HepG2 (cell line): ENCODE measurements around the gene HPD. TPM values are rescaled to one million over a fixed set of nuclear protein-coding genes. Genes with fewer than 3 reads are reported as not detected.
A peak's percentile ranks its signal among the peaks of the same experiment; 100 is the strongest.

Experiments used
- ATAD3A ChIP-seq: sonication (generic); formaldehyde crosslinking; IDR thresholded peaks from 2 replicates; pipeline ENCODE4 v1.4.0; 2020; ENCODE audit warnings: missing genetic modification reagents
- ELF3 ChIP-seq: IDR thresholded peaks from 2 replicates; pipeline ENCODE4 v1.6.1; 2016; ENCODE audit warnings: missing genetic modification reagents, missing compliant biosample characterization
- FOXP1 ChIP-seq, 2 experiments: fragments of 450-650 bp in 1 of 2; IDR thresholded peaks; 2 replicates each; pipeline ENCODE4 v1.6.1; 2017 to 2018; ENCODE audit warnings: antibody characterized with exemption in 1 of 2
- NCOA1 ChIP-seq: sonication (generic); formaldehyde crosslinking; IDR thresholded peaks from 2 replicates; pipeline ENCODE4 v1.9.0; 2021; ENCODE audit warnings: missing genetic modification reagents
- NFE2 ChIP-seq: sonication (generic); formaldehyde crosslinking; IDR thresholded peaks from 2 replicates; pipeline ENCODE4 v1.4.0; 2020; ENCODE audit warnings: missing genetic modification reagents
- RARA ChIP-seq: IDR thresholded peaks from 2 replicates; pipeline ENCODE4 v1.6.1; 2016; ENCODE audit warnings: missing genetic modification reagents, missing compliant biosample characterization
- RBM22 ChIP-seq: fragments of 200-400 bp; formaldehyde crosslinking; optimal IDR thresholded peaks from 2 replicates; pipeline ENCODE3; 2017; ENCODE audit warnings: mild to moderate bottlenecking, low read length, moderate library complexity
- RFX5 ChIP-seq: IDR thresholded peaks from 2 replicates; pipeline ENCODE4 v1.6.1; 2011; ENCODE audit warnings: low read depth, low read length, improper control_type of control experiment
- RNF2 ChIP-seq: fragments of 450-650 bp; conservative IDR thresholded peaks from 2 replicates; pipeline ENCODE4 v1.6.1; 2016; ENCODE audit warnings: low read depth
- SMAD1 ChIP-seq: sonication (generic); formaldehyde crosslinking; IDR thresholded peaks from 2 replicates; pipeline ENCODE4 v1.4.0; 2020; ENCODE audit warnings: missing genetic modification reagents, low read depth, mild to moderate bottlenecking, borderline replicate concordance
- SPEN ChIP-seq: sonication (generic); formaldehyde crosslinking; IDR thresholded peaks from 2 replicates; pipeline ENCODE4 v1.5.1; 2020; ENCODE audit warnings: low read depth, mild to moderate bottlenecking, missing genetic modification reagents
- WIZ ChIP-seq: sonication (generic); formaldehyde crosslinking; IDR thresholded peaks from 2 replicates; pipeline ENCODE4 v1.5.1; 2020; ENCODE audit warnings: mild to moderate bottlenecking, missing genetic modification reagents
- ZBTB1 ChIP-seq: sonication (generic); formaldehyde crosslinking; IDR thresholded peaks from 2 replicates; pipeline ENCODE4 v1.4.0; 2020; ENCODE audit warnings: missing genetic modification reagents, borderline replicate concordance
- ZNF143 ChIP-seq: sonication (generic); formaldehyde crosslinking; IDR thresholded peaks from 2 replicates; pipeline ENCODE4 v1.4.0; 2020; ENCODE audit warnings: missing genetic modification reagents
- ZNF333 ChIP-seq: sonication (generic); formaldehyde crosslinking; IDR thresholded peaks from 2 replicates; pipeline ENCODE4 v1.4.0; 2020; ENCODE audit warnings: mild to moderate bottlenecking, missing genetic modification reagents, borderline replicate concordance
- polyA plus RNA-seq, 8 experiments: library from polyadenylated mRNA; depleted of rRNA in 3 of 8; stranded (reverse) in 7 of 8; unstranded in 1 of 8; fragments of >200 nt; fragmentation: Illumina TruSeq in 4 of 8; extraction: Trizol in 4 of 8; gene quantifications; 2 replicates each; pipeline versions ENCODE4 v1.2.1 to v1.2.3, GENCODE V29; 2011 to 2016; ENCODE audit warnings: low read depth in 4 of 8, missing spikeins in 1 of 8, mixed read lengths in 1 of 8; ENCODE audit not compliant: insufficient read depth in 1 of 8
- total RNA-seq, 5 experiments: library from RNA; depleted of rRNA; stranded (reverse); fragments of >200 nt; fragmentation: Illumina TruSeq; extraction: Trizol; gene quantifications; 2 replicates each; pipeline ENCODE4 v1.2.3, GENCODE V29; 2016; ENCODE audit warnings: low read depth in 1 of 5
- TF ChIP-seq, protein P1 (sequence below): sonication (generic); formaldehyde crosslinking; conservative IDR thresholded peaks from 2 replicates; pipeline ENCODE4 v1.8.0; 2022; ENCODE audit warnings: low read depth, missing genetic modification reagents
- TF ChIP-seq, protein P2 (sequence below): sonication (generic); formaldehyde crosslinking; IDR thresholded peaks from 2 replicates; pipeline ENCODE4 v1.5.0; 2020; ENCODE audit warnings: missing genetic modification reagents
- TF ChIP-seq, protein P3 (sequence below): sonication (generic); formaldehyde crosslinking; IDR thresholded peaks from 2 replicates; pipeline ENCODE4 v1.8.1; 2023; ENCODE audit warnings: mild to moderate bottlenecking, missing genetic modification reagents
- TF ChIP-seq, protein P4 (sequence below): sonication (generic); formaldehyde crosslinking; IDR thresholded peaks from 2 replicates; pipeline ENCODE4 v1.8.0; 2022; ENCODE audit warnings: mild to moderate bottlenecking, missing genetic modification reagents, borderline replicate concordance
- TF ChIP-seq, protein P5 (sequence below): sonication (generic); formaldehyde crosslinking; IDR thresholded peaks from 2 replicates; pipeline ENCODE4 v1.4.0; 2020; ENCODE audit warnings: low read depth, mild to moderate bottlenecking, missing genetic modification reagents
- TF ChIP-seq, protein P6 (sequence below): sonication (generic); formaldehyde crosslinking; IDR thresholded peaks from 2 replicates; pipeline ENCODE4 v1.4.0; 2020; ENCODE audit warnings: mild to moderate bottlenecking, missing genetic modification reagents

The HPD gene
- total and polyA plus RNA-seq, 2 of the 13 experiments (the other 11 are each of a cell fraction or from before 2014, with no cell fraction given) = 120 to 195 TPM

DNA sequence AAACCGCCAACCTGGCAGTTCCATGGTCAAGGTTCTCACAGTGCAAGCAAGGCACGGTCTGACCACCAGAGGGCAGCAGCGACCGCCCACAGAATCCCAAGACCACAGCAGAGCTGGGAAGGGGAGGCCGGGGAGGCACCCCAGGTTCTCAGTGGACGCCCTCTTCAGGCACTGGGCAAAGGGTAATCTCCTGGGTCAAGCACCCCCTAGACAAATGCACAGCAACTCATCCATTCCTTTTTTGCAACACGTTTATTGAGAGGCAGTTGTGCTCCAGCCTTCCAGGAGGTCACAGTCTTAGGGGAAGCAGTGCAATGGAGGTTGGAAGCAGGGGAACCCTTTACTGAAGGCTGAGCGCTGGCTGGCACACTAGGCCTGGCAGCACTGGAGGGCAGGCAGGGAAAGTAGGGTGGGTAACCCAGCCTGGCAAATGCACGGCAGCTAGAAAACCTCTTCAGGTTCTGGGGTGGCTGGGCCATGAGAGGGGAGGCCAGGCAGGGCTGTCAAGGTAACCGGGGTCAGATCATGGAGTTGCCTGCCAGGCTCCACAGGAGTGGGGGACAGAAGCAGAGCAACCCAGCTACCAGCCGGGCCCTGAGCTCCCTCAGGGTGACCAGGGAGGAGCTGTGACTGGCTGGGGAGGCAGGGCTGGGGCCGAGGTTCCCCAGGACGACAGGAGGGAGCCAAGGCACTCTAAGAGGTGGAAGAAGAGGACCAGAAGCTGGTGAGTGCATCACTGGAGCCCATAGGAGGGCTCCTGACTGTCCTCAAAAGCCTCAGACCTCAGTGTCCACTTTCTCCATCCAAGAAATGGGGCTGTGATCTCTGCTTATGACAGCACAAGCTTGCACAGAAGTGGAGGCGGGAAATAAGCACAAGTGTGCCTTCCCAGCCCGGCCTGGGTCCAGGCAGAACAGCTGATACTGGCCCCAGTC, 63.4 kb downstream of the HPD start (continued):
- TF ChIP-seq, protein P1, sequence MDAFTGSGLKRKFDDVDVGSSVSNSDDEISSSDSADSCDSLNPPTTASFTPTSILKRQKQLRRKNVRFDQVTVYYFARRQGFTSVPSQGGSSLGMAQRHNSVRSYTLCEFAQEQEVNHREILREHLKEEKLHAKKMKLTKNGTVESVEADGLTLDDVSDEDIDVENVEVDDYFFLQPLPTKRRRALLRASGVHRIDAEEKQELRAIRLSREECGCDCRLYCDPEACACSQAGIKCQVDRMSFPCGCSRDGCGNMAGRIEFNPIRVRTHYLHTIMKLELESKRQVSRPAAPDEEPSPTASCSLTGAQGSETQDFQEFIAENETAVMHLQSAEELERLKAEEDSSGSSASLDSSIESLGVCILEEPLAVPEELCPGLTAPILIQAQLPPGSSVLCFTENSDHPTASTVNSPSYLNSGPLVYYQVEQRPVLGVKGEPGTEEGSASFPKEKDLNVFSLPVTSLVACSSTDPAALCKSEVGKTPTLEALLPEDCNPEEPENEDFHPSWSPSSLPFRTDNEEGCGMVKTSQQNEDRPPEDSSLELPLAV (CRISPR knock-in tag) = no peak
- TF ChIP-seq SMAD1 (CRISPR knock-in tag) (no peak), ZBTB1 (CRISPR knock-in tag) (no peak), NFE2 (CRISPR knock-in tag) (no peak), NCOA1 (no peak), SPEN (CRISPR knock-in tag) (no peak), ATAD3A (CRISPR knock-in tag) (no peak), FOXP1 (IDR thresholded peaks at IDR 0.05) (no peak), FOXP1 (CRISPR knock-in tag; IDR thresholded peaks at IDR 0.05) (no peak), ELF3 (peak; percentile 63; the same call in 1 of the 2 replicates), RBM22 (peak; percentile 52), ZNF143 (CRISPR knock-in tag) (no peak), WIZ (CRISPR knock-in tag) (no peak), RARA (CRISPR knock-in tag) (no peak), ZNF333 (CRISPR knock-in tag) (no peak), RFX5 (no peak), RNF2 (no peak)
- TF ChIP-seq, protein P2, sequence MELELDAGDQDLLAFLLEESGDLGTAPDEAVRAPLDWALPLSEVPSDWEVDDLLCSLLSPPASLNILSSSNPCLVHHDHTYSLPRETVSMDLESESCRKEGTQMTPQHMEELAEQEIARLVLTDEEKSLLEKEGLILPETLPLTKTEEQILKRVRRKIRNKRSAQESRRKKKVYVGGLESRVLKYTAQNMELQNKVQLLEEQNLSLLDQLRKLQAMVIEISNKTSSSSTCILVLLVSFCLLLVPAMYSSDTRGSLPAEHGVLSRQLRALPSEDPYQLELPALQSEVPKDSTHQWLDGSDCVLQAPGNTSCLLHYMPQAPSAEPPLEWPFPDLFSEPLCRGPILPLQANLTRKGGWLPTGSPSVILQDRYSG = no peak
- TF ChIP-seq, protein P3, sequence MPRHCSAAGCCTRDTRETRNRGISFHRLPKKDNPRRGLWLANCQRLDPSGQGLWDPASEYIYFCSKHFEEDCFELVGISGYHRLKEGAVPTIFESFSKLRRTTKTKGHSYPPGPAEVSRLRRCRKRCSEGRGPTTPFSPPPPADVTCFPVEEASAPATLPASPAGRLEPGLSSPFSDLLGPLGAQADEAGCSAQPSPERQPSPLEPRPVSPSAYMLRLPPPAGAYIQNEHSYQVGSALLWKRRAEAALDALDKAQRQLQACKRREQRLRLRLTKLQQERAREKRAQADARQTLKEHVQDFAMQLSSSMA = no peak
- TF ChIP-seq, protein P4, sequence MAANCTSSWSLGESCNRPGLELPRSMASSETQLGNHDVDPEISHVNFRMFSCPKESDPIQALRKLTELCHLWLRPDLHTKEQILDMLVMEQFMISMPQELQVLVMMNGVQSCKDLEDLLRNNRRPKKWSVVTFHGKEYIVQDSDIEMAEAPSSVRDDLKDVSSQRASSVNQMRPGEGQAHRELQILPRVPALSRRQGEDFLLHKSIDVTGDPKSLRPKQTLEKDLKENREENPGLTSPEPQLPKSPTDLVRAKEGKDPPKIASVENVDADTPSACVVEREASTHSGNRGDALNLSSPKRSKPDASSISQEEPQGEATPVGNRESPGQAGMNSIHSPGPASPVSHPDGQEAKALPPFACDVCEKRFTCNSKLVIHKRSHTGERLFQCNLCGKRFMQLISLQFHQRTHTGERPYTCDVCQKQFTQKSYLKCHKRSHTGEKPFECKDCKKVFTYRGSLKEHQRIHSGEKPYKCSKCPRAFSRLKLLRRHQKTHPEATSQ (CRISPR knock-in tag) = no peak
- TF ChIP-seq, protein P5, sequence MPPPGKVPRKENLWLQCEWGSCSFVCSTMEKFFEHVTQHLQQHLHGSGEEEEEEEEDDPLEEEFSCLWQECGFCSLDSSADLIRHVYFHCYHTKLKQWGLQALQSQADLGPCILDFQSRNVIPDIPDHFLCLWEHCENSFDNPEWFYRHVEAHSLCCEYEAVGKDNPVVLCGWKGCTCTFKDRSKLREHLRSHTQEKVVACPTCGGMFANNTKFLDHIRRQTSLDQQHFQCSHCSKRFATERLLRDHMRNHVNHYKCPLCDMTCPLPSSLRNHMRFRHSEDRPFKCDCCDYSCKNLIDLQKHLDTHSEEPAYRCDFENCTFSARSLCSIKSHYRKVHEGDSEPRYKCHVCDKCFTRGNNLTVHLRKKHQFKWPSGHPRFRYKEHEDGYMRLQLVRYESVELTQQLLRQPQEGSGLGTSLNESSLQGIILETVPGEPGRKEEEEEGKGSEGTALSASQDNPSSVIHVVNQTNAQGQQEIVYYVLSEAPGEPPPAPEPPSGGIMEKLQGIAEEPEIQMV (CRISPR knock-in tag) = no peak
- TF ChIP-seq, protein P6, sequence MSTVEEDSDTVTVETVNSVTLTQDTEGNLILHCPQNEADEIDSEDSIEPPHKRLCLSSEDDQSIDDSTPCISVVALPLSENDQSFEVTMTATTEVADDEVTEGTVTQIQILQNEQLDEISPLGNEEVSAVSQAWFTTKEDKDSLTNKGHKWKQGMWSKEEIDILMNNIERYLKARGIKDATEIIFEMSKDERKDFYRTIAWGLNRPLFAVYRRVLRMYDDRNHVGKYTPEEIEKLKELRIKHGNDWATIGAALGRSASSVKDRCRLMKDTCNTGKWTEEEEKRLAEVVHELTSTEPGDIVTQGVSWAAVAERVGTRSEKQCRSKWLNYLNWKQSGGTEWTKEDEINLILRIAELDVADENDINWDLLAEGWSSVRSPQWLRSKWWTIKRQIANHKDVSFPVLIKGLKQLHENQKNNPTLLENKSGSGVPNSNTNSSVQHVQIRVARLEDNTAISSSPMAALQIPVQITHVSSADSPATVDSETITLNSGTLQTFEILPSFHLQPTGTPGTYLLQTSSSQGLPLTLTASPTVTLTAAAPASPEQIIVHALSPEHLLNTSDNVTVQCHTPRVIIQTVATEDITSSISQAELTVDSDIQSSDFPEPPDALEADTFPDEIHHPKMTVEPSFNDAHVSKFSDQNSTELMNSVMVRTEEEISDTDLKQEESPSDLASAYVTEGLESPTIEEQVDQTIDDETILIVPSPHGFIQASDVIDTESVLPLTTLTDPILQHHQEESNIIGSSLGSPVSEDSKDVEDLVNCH (CRISPR knock-in tag) = no peak
